Neural crest cell (in vitro differentiated cells): ENCODE results near the gene SPATA45. TPM values are rescaled to one million over a fixed set of nuclear protein-coding genes. Genes with fewer than 3 reads are reported as not detected.
"Not testable (repeated sequence)": the region's sequence is repeated elsewhere in the genome, so short reads cannot be mapped to it uniquely, and the experiment has no call there.

Experiments
- DNase-seq: peaks from one replicate; pipeline ENCODE4 v3.0.0; 2021; ENCODE audit warnings: low read depth, mixed read lengths, low spot score
- H3K27ac Mint-ChIP-seq: one replicate; pipeline ENCODE4 v1.8.0; 2021; ENCODE audit warnings: mild to moderate bottlenecking, mixed read lengths; ENCODE audit not compliant: unreplicated experiment
- H3K27me3 Mint-ChIP-seq: 2 replicates; pipeline ENCODE4 v1.8.0; 2021; ENCODE audit warnings: low read depth, mild to moderate bottlenecking, mixed read lengths
- H3K36me3 Mint-ChIP-seq: 2 replicates; pipeline ENCODE4 v1.8.0; 2021; ENCODE audit warnings: low read depth, mild to moderate bottlenecking, mixed read lengths
- H3K4me1 Mint-ChIP-seq: 2 replicates; pipeline ENCODE4 v1.8.0; 2021; ENCODE audit warnings: mixed read lengths
- H3K4me3 Mint-ChIP-seq: one replicate; pipeline ENCODE4 v1.8.0; 2021; ENCODE audit warnings: mild to moderate bottlenecking, mixed read lengths
- H3K9me3 Mint-ChIP-seq: 2 replicates; pipeline ENCODE4 v1.8.0; 2021; ENCODE audit warnings: mixed read lengths
- CTCF ChIP-seq: fragments of 200-600 bp; sonication (generic); conservative IDR thresholded peaks from 2 replicates; pipeline ENCODE4 v1.5.0; 2021; ENCODE audit warnings: antibody characterized with exemption, mild to moderate bottlenecking
- total RNA-seq: library from RNA; stranded (reverse); gene quantifications from 2 replicates; pipeline ENCODE4 v1.2.1, GENCODE V29; 2021

Gene SPATA45
- total RNA-seq, 1 donor from 2014 or later, result 1.3 TPM

GRCh38 chr1:212873518-212873917 lies 26.1 kb upstream of the SPATA45 start:
- H3K36me3 Mint-ChIP-seq, result peaks cover 22% of the 10 kb centered on the region
- H3K4me3 Mint-ChIP-seq, result no peak overlapping the region
- H3K27ac Mint-ChIP-seq, result no peak overlapping the region
- H3K9me3 Mint-ChIP-seq, result no peaks in the 10 kb centered on the region
- DNase-seq, result no peak
- no peaks in the 10 kb centered on the region for H3K27me3 Mint-ChIP-seq
- no peaks in the 10 kb centered on the region for H3K4me1 Mint-ChIP-seq
- TF ChIP-seq CTCF, result no peak

GRCh38 chr1:212871976-212872375 lies 24.5 kb upstream of the SPATA45 start:
- no peaks in the 10 kb centered on the region for H3K27me3 Mint-ChIP-seq
- no peak for DNase-seq
- no peaks in the 10 kb centered on the region for H3K4me1 Mint-ChIP-seq
- H3K36me3 Mint-ChIP-seq, result peaks cover 24% of the 10 kb centered on the region
- no peak overlapping the region for H3K27ac Mint-ChIP-seq
- no peak for TF ChIP-seq CTCF
- H3K9me3 Mint-ChIP-seq, result no peaks in the 10 kb centered on the region
- H3K4me3 Mint-ChIP-seq, result no peak overlapping the region

- H3K4me3 Mint-ChIP-seq, result no peak overlapping the region
- peaks cover 4% of the 10 kb centered on the region for H3K36me3 Mint-ChIP-seq
- H3K9me3 Mint-ChIP-seq, result no peaks in the 10 kb centered on the region
- TF ChIP-seq CTCF, result no peak
- no peak for DNase-seq
- H3K4me1 Mint-ChIP-seq, result peaks cover 13% of the 10 kb centered on the region
- no peaks in the 10 kb centered on the region for H3K27me3 Mint-ChIP-seq
- H3K27ac Mint-ChIP-seq, result no peak overlapping the region
These were observed 19.7 kb upstream of the SPATA45 start for GRCh38 chr1:212867192-212867591.

GRCh38 chr1:212864201-212864600 lies 16.8 kb upstream of the SPATA45 start:
- H3K27me3 Mint-ChIP-seq, result no peaks in the 10 kb centered on the region
- H3K36me3 Mint-ChIP-seq, result peaks cover 4% of the 10 kb centered on the region
- no peak for DNase-seq
- peaks cover 14% of the 10 kb centered on the region for H3K4me1 Mint-ChIP-seq
- no peaks in the 10 kb centered on the region for H3K9me3 Mint-ChIP-seq
- H3K27ac Mint-ChIP-seq, result no peak overlapping the region
- H3K4me3 Mint-ChIP-seq, result peak overlapping the region; percentile 47
- no peak for TF ChIP-seq CTCF

- not testable (repeated sequence) for H3K27me3 Mint-ChIP-seq, H3K4me3 Mint-ChIP-seq, H3K9me3 Mint-ChIP-seq, H3K36me3 Mint-ChIP-seq, H3K27ac Mint-ChIP-seq, DNase-seq
- H3K4me1 Mint-ChIP-seq, result peaks cover 19% of the 10 kb centered on the region
These were observed 15.9 kb upstream of the SPATA45 start for GRCh38 chr1:212863345-212863744.

- Mint-ChIP-seq H3K27me3 (no peaks in the 10 kb centered on the region), H3K36me3 (peaks cover 7% of the 10 kb centered on the region), H3K4me3 (no peak overlapping the region), H3K9me3 (no peaks in the 10 kb centered on the region), H3K27ac (no peak overlapping the region), H3K4me1 (peaks cover 24% of the 10 kb centered on the region)
- no peak for TF ChIP-seq CTCF
- DNase-seq, result no peak
These were observed 14.8 kb upstream of the SPATA45 start for GRCh38 chr1:212862111-212862690.
